ENCODE measurements around the gene DNAH10. TPM values are rescaled to one million over a fixed set of nuclear protein-coding genes. Genes with fewer than 3 reads are reported as not detected.

Gene DNAH10
- total RNA-seq, 1 donor from 2014 or later: 0.31 TPM

- H3K4me3 Mint-ChIP-seq: no peak overlapping the region
- H3K27me3 Mint-ChIP-seq (ENCODE audit: insufficient read depth): peaks cover 12% of the 10 kb centered on the region
- intact Hi-C loops (cut with micrococcal nuclease): no loop called here
- DNase-seq (ENCODE audit: low spot score): no peak
- peaks cover 9% of the 10 kb centered on the region for H3K36me3 Mint-ChIP-seq (ENCODE audit: low read depth)
- H3K4me1 Mint-ChIP-seq (ENCODE audit: low read depth): peaks cover 25% of the 10 kb centered on the region
- H3K9me3 Mint-ChIP-seq: no peaks in the 10 kb centered on the region
- no peak overlapping the region for H3K27ac Mint-ChIP-seq
Observed at GRCh38 chr12:123933214-123933613, 171.1 kb downstream of the DNAH10 start.

GRCh38 chr12:123934016-123934620 is 172.0 kb downstream of the DNAH10 start:
- Mint-ChIP-seq H3K27me3 (ENCODE audit: insufficient read depth) (peaks cover 10% of the 10 kb centered on the region), H3K4me1 (ENCODE audit: low read depth) (peaks cover 34% of the 10 kb centered on the region), H3K4me3 (no peak overlapping the region), H3K27ac (no peak overlapping the region), H3K9me3 (no peaks in the 10 kb centered on the region), H3K36me3 (ENCODE audit: low read depth) (peaks cover 9% of the 10 kb centered on the region)
- no peak for DNase-seq (ENCODE audit: low spot score)
- intact Hi-C loops (cut with micrococcal nuclease): no loop called here

GRCh38 chr12:123934829-123935228 is 172.7 kb downstream of the DNAH10 start:
- H3K27me3 Mint-ChIP-seq (ENCODE audit: insufficient read depth): peaks cover 10% of the 10 kb centered on the region
- H3K9me3 Mint-ChIP-seq: no peaks in the 10 kb centered on the region
- DNase-seq (ENCODE audit: low spot score): no peak
- no peak overlapping the region for H3K4me3 Mint-ChIP-seq
- H3K36me3 Mint-ChIP-seq (ENCODE audit: low read depth): peaks cover 9% of the 10 kb centered on the region
- H3K4me1 Mint-ChIP-seq (ENCODE audit: low read depth): peaks cover 36% of the 10 kb centered on the region
- intact Hi-C loops (cut with micrococcal nuclease): no loop called here
- no peak overlapping the region for H3K27ac Mint-ChIP-seq

DNA sequence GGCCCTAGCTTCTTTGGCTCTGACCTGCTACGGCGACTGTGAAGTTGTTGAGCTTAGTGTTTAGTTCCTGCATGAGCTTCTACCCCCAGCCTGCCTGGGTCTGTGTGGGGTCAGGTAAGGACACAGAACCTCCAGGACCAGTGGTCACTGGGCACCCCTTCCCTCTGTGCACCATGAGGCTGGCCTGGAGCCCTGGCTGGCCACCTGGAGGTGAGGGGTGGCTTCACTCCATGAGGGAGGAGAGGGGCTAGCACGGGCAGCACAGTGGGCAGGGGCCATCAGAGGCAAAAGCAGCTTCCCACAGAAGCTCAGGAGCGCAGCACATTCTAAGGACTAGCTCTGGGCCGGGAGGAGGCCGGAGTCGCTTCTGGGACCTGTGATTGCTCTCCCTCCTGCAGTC is 173.9 kb downstream of the DNAH10 start:
- no peak for DNase-seq (ENCODE audit: low spot score)
- intact Hi-C loops (cut with micrococcal nuclease): no loop called here
- Mint-ChIP-seq H3K4me3 (peak overlapping the region; percentile 72), H3K27ac (no peak overlapping the region), H3K36me3 (ENCODE audit: low read depth) (peaks cover 9% of the 10 kb centered on the region), H3K4me1 (ENCODE audit: low read depth) (peaks cover 36% of the 10 kb centered on the region), H3K9me3 (no peaks in the 10 kb centered on the region), H3K27me3 (ENCODE audit: insufficient read depth) (peaks cover 10% of the 10 kb centered on the region)

GRCh38 chr12:123936471-123936870 is 174.4 kb downstream of the DNAH10 start:
- intact Hi-C loops (cut with micrococcal nuclease): no loop called here
- Mint-ChIP-seq H3K9me3 (no peaks in the 10 kb centered on the region), H3K4me3 (peak overlapping the region; percentile 72), H3K27me3 (ENCODE audit: insufficient read depth) (peaks cover 10% of the 10 kb centered on the region), H3K36me3 (ENCODE audit: low read depth) (peaks cover 9% of the 10 kb centered on the region), H3K27ac (peak overlapping the region; percentile 68), H3K4me1 (ENCODE audit: low read depth) (peaks cover 35% of the 10 kb centered on the region)
- DNase-seq (ENCODE audit: low spot score): no peak

DNA sequence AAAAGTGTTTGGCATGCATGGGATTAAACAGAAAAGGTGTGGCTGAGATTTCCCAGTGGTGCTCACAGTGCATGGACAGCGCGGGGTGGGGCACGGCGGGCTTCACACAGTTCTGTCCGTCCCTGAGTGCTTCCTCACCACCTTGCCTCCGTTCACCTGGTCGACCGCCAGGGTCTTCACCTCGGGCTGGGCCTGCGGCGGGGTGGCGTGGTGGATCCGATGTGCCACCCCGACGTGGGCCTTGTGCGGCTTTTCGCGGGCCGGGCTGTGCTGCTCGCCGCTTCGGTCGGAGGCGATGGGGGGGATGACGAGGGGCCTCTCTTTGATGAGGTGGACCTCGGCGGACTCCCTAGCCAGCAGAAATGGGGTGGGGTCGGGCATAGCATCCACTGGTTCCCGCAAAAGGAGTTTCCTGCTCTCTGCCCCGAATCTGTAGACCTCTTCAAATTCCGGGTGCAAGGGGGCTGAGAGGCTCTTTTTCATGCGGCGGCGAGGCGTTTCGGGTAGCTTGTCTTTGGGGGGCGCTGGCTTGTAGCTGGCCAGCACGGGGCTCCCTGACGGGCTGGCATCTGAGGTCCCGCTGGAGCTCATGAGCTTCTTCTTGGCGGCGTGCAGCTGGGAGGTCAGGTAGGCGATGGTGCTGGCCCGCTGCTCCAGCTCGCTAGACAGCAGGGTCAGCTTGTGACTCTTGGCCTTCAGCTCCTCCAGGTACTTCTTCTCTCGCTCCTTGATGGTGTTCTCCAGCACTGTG is 175.0 kb downstream of the DNAH10 start:
- Mint-ChIP-seq H3K4me1 (ENCODE audit: low read depth) (peaks cover 28% of the 10 kb centered on the region), H3K27me3 (ENCODE audit: insufficient read depth) (peaks cover 5% of the 10 kb centered on the region), H3K4me3 (peak overlapping the region; percentile 72), H3K9me3 (no peaks in the 10 kb centered on the region), H3K36me3 (ENCODE audit: low read depth) (peaks cover 13% of the 10 kb centered on the region), H3K27ac (peak overlapping the region; percentile 70)
- no peak for DNase-seq (ENCODE audit: low spot score)
- intact Hi-C loops (cut with micrococcal nuclease): no loop called here

- intact Hi-C loops (cut with micrococcal nuclease): loop anchor here (2.0 kb wide), 1 partner anchor 33 kb away; no protein-coding TSS in a partner anchor
- peak; percentile 47 for DNase-seq (ENCODE audit: low spot score)
- H3K4me1 Mint-ChIP-seq (ENCODE audit: low read depth): peaks cover 21% of the 10 kb centered on the region
- peaks cover 17% of the 10 kb centered on the region for H3K36me3 Mint-ChIP-seq (ENCODE audit: low read depth)
- peak overlapping the region; percentile 70 for H3K27ac Mint-ChIP-seq
- peak overlapping the region; percentile 68 for H3K4me3 Mint-ChIP-seq
- H3K9me3 Mint-ChIP-seq: no peaks in the 10 kb centered on the region
- peaks cover 5% of the 10 kb centered on the region for H3K27me3 Mint-ChIP-seq (ENCODE audit: insufficient read depth)
Observed at GRCh38 chr12:123937707-123938591, 175.8 kb downstream of the DNAH10 start.

DNA sequence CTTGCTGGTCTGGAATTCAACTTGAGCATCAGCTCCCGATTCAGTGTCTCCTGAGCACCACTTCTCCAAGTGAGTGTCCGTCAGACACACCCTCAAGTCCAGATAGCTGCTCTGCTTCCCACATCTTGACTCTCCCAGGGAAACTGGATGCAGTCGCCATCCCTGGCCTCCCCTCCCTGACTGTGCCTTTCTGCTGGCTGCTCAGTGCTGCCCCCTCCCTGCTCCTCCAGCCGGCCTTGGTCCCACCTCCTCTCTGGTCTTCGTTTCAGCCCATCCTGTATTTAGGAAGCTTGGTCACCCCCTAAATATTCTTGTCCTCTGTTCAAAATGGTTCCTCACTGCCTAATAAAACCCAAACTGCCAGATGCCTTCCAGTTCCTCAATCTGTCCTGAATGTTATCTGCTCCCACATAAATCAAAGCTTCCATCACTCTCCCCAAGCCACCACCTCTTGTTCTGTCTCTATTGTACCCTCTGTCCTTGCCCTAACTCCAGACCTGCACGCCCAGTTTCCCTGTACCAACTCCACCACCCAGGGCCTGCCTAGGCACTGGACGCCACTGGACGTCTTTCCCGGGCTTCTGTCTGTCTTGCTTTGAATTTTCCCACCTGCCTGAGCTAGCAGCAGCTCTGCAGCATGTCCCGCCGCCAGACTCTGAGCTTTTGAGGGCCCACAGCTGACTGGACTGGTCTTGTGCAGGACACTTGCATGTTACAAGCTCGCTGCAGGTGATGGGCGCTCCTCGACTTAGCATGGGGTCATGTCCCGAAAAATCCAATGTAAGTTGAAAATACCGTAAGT is 176.8 kb downstream of the DNAH10 start:
- H3K27me3 Mint-ChIP-seq (ENCODE audit: insufficient read depth): no peaks in the 10 kb centered on the region
- peak overlapping the region; percentile 70 for H3K27ac Mint-ChIP-seq
- H3K4me3 Mint-ChIP-seq: peak overlapping the region; percentile 68
- H3K4me1 Mint-ChIP-seq (ENCODE audit: low read depth): peaks cover 21% of the 10 kb centered on the region
- peaks cover 17% of the 10 kb centered on the region for H3K36me3 Mint-ChIP-seq (ENCODE audit: low read depth)
- intact Hi-C loops (cut with micrococcal nuclease): loop anchor here (2.0 kb wide), 1 partner anchor 34 kb away; no protein-coding TSS in a partner anchor
- DNase-seq (ENCODE audit: low spot score): no peak
- H3K9me3 Mint-ChIP-seq: no peaks in the 10 kb centered on the region

GRCh38 chr12:123939716-123940626 is 177.9 kb downstream of the DNAH10 start:
- DNase-seq (ENCODE audit: low spot score): no peak
- Mint-ChIP-seq H3K27ac (no peak overlapping the region), H3K4me1 (ENCODE audit: low read depth) (peaks cover 21% of the 10 kb centered on the region), H3K4me3 (no peak overlapping the region), H3K36me3 (ENCODE audit: low read depth) (peaks cover 17% of the 10 kb centered on the region), H3K27me3 (ENCODE audit: insufficient read depth) (no peaks in the 10 kb centered on the region), H3K9me3 (no peaks in the 10 kb centered on the region)
- intact Hi-C loops (cut with micrococcal nuclease): loop anchor here (2.0 kb wide), 1 partner anchor 35 kb away; no protein-coding TSS in a partner anchor

GRCh38 chr12:123940627-123940966 is 178.5 kb downstream of the DNAH10 start:
- intact Hi-C loops (cut with micrococcal nuclease): no loop called here
- no peak overlapping the region for H3K4me3 Mint-ChIP-seq
- H3K27me3 Mint-ChIP-seq (ENCODE audit: insufficient read depth): no peaks in the 10 kb centered on the region
- peaks cover 21% of the 10 kb centered on the region for H3K4me1 Mint-ChIP-seq (ENCODE audit: low read depth)
- DNase-seq (ENCODE audit: low spot score): no peak
- no peaks in the 10 kb centered on the region for H3K9me3 Mint-ChIP-seq
- no peak overlapping the region for H3K27ac Mint-ChIP-seq
- H3K36me3 Mint-ChIP-seq (ENCODE audit: low read depth): peaks cover 17% of the 10 kb centered on the region

- intact Hi-C loops (cut with micrococcal nuclease): no loop called here
- no peak overlapping the region for H3K27ac Mint-ChIP-seq
- H3K36me3 Mint-ChIP-seq (ENCODE audit: low read depth): peaks cover 18% of the 10 kb centered on the region
- no peak overlapping the region for H3K4me3 Mint-ChIP-seq
- no peaks in the 10 kb centered on the region for H3K9me3 Mint-ChIP-seq
- H3K4me1 Mint-ChIP-seq (ENCODE audit: low read depth): peaks cover 21% of the 10 kb centered on the region
- H3K27me3 Mint-ChIP-seq (ENCODE audit: insufficient read depth): no peaks in the 10 kb centered on the region
- DNase-seq (ENCODE audit: low spot score): no peak
Observed at GRCh38 chr12:123941000-123941399, 178.9 kb downstream of the DNAH10 start.

Measured in activated T-helper 1 cell treated with anti-CD3 and anti-CD28 coated beads, Interleukin-12 subunit alpha, Interleukin-12 subunit beta, Interleukin-2, Interleukin-4 antibody, amounts not matched to agents 30 ng/mL and 10 ng/mL and 1 ng/mL, durations not matched to agents 14 hours and 24 hours and 36 hours (primary cell).